ENCODE data around the gene TIMM50. TPM values are rescaled to one million over a fixed set of nuclear protein-coding genes. Genes with fewer than 3 reads are reported as not detected.

The TIMM50 gene
- total and polyA plus RNA-seq, 2 of the 13 experiments (the other 11 are each of a cell fraction or from before 2014, with no cell fraction given), result 91.1 to 92.5 TPM

- TF ChIP-seq FOSL1 (CRISPR knock-in tag; IDR thresholded peaks at IDR 0.05; ENCODE audit: borderline replicate concordance) (peak; percentile 53), SAFB2 (CRISPR knock-in tag; IDR thresholded peaks at IDR 0.05; ENCODE audit: borderline replicate concordance, low read depth) (peak; percentile 98), CREBL2 (CRISPR knock-in tag; IDR thresholded peaks at IDR 0.05; ENCODE audit: borderline replicate concordance) (peak; percentile 99; the same call in 1 of the 2 replicates), SP2 (CRISPR knock-in tag; IDR thresholded peaks at IDR 0.05) (no peak), ZSCAN20 (CRISPR knock-in tag; IDR thresholded peaks at IDR 0.05; ENCODE audit: borderline replicate concordance) (peak; percentile 99), ZNF83 (CRISPR knock-in tag; IDR thresholded peaks at IDR 0.05; ENCODE audit: borderline replicate concordance) (peak; percentile 89; the same call in 1 of the 2 replicates), NFKB2 (CRISPR knock-in tag; IDR thresholded peaks at IDR 0.05; ENCODE audit: borderline replicate concordance) (peak; percentile 100), ZNF530 (CRISPR knock-in tag; IDR thresholded peaks at IDR 0.05; ENCODE audit: low read depth) (peak; percentile 94), TSC22D2 (CRISPR knock-in tag; IDR thresholded peaks at IDR 0.05; ENCODE audit: borderline replicate concordance) (peak; percentile 98), SP5 (CRISPR knock-in tag; IDR thresholded peaks at IDR 0.05; ENCODE audit: borderline replicate concordance, low read depth) (no peak), ZNF557 (CRISPR knock-in tag; IDR thresholded peaks at IDR 0.05) (peak; percentile 90; the same call in 1 of the 2 replicates), ZNF430 (CRISPR knock-in tag; IDR thresholded peaks at IDR 0.05) (peak; percentile 93), HMGXB4 (CRISPR knock-in tag; IDR thresholded peaks at IDR 0.05; ENCODE audit: borderline replicate concordance in 1 of 2, low read depth in 1 of 2) (peak; percentile 60 to 83)
- TF ChIP-seq, protein P1, sequence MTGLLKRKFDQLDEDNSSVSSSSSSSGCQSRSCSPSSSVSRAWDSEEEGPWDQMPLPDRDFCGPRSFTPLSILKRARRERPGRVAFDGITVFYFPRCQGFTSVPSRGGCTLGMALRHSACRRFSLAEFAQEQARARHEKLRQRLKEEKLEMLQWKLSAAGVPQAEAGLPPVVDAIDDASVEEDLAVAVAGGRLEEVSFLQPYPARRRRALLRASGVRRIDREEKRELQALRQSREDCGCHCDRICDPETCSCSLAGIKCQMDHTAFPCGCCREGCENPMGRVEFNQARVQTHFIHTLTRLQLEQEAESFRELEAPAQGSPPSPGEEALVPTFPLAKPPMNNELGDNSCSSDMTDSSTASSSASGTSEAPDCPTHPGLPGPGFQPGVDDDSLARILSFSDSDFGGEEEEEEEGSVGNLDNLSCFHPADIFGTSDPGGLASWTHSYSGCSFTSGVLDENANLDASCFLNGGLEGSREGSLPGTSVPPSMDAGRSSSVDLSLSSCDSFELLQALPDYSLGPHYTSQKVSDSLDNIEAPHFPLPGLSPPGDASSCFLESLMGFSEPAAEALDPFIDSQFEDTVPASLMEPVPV (CRISPR knock-in tag; IDR thresholded peaks at IDR 0.05), result peak; percentile 99
- TF ChIP-seq, protein P2, sequence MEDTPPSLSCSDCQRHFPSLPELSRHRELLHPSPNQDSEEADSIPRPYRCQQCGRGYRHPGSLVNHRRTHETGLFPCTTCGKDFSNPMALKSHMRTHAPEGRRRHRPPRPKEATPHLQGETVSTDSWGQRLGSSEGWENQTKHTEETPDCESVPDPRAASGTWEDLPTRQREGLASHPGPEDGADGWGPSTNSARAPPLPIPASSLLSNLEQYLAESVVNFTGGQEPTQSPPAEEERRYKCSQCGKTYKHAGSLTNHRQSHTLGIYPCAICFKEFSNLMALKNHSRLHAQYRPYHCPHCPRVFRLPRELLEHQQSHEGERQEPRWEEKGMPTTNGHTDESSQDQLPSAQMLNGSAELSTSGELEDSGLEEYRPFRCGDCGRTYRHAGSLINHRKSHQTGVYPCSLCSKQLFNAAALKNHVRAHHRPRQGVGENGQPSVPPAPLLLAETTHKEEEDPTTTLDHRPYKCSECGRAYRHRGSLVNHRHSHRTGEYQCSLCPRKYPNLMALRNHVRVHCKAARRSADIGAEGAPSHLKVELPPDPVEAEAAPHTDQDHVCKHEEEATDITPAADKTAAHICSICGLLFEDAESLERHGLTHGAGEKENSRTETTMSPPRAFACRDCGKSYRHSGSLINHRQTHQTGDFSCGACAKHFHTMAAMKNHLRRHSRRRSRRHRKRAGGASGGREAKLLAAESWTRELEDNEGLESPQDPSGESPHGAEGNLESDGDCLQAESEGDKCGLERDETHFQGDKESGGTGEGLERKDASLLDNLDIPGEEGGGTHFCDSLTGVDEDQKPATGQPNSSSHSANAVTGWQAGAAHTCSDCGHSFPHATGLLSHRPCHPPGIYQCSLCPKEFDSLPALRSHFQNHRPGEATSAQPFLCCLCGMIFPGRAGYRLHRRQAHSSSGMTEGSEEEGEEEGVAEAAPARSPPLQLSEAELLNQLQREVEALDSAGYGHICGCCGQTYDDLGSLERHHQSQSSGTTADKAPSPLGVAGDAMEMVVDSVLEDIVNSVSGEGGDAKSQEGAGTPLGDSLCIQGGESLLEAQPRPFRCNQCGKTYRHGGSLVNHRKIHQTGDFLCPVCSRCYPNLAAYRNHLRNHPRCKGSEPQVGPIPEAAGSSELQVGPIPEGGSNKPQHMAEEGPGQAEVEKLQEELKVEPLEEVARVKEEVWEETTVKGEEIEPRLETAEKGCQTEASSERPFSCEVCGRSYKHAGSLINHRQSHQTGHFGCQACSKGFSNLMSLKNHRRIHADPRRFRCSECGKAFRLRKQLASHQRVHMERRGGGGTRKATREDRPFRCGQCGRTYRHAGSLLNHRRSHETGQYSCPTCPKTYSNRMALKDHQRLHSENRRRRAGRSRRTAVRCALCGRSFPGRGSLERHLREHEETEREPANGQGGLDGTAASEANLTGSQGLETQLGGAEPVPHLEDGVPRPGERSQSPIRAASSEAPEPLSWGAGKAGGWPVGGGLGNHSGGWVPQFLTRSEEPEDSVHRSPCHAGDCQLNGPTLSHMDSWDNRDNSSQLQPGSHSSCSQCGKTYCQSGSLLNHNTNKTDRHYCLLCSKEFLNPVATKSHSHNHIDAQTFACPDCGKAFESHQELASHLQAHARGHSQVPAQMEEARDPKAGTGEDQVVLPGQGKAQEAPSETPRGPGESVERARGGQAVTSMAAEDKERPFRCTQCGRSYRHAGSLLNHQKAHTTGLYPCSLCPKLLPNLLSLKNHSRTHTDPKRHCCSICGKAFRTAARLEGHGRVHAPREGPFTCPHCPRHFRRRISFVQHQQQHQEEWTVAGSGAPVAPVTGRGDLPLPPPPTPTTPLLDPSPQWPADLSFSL (CRISPR knock-in tag; IDR thresholded peaks at IDR 0.05), result no peak
- TF ChIP-seq, protein P3, sequence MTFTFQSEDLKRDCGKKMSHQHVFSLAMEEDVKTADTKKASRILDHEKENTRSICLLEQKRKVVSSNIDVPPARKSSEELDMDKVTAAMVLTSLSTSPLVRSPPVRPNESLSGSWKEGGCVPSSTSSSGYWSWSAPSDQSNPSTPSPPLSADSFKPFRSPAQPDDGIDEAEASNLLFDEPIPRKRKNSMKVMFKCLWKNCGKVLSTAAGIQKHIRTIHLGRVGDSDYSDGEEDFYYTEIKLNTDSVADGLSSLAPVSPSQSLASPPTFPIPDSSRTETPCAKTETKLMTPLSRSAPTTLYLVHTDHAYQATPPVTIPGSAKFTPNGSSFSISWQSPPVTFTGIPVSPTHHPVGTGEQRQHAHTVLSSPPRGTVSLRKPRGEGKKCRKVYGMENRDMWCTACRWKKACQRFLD (CRISPR knock-in tag; IDR thresholded peaks at IDR 0.05; ENCODE audit: borderline replicate concordance), result peak; percentile 95; the same call in 1 of the 2 replicates
Observed at GRCh38 chr19:39502640-39503417, 22.2 kb downstream of the TIMM50 start (continued).

Data from HepG2 (cell line).